HCT116 (cell line): Measurements from ENCODE around the gene DDX41. TPM values are rescaled to one million over a fixed set of nuclear protein-coding genes. Genes with fewer than 3 reads are reported as not detected.

ENCODE experiments used
- ATAC-seq: fragments of 200-7000 bp; cut with Tn5 transposase; 2 replicates; pipeline ENCODE4 v1.9.1; 2020; ENCODE audit warnings: mild to moderate bottlenecking, moderate library complexity
- BruUV-seq: library from RNA; stranded (reverse); fragments of 400-500 nt; replicated peaks from 2 replicates; lab custom pipeline; 2021; lab: Mats Ljungman, UMichigan
- CTCF ChIA-PET: fragments of 300-600 bp; sonication (Branson Sonifier 250); formaldehyde crosslinking; loops from one replicate; lab custom pipeline; 2021; ENCODE audit warnings: antibody characterized with exemption; lab: Charles Lee
- POLR2A ChIA-PET: fragments of 300-600, 350-600 bp; sonication (Branson Sonifier 250); formaldehyde crosslinking; loops from one replicate; lab custom pipeline; 2021; ENCODE audit warnings: antibody characterized with exemption; lab: Charles Lee
- RAD21 ChIA-PET, 2 experiments: fragments of 300-600 bp; sonication (Branson Sonifier 250); formaldehyde crosslinking; loops; one replicate each; lab custom pipeline; 2023; ENCODE audit warnings: low total read pairs in 2 of 2; ENCODE audit not compliant: uncharacterized antibody in 2 of 2, unreplicated experiment in 2 of 2, low non-redundant PET in 1 of 2; lab: Charles Lee
- DNase-seq: peaks from one replicate; pipeline ENCODE4 v3.0.0-alpha.2; 2010; ENCODE audit warnings: low read depth, low spot score
- H2AFZ ChIP-seq: fragments of 200-600 bp; shearing (Covaris generic), sonication (generic); 2 replicates; pipeline ENCODE4 v1.6.1; 2017; ENCODE audit warnings: low read depth, mixed run types, mixed read lengths, antibody characterized with exemption, low read length; ENCODE audit not compliant: poor library complexity, severe bottlenecking
- H3K27ac ChIP-seq: 2 replicates; pipeline ENCODE4 v1.5.1; 2012; ENCODE audit warnings: low read depth, low read length
- H3K27me3 ChIP-seq: fragments of 200-600 bp; sonication (generic); 2 replicates; pipeline ENCODE4 v1.6.1; 2016; ENCODE audit warnings: mixed run types, low read length, mixed read lengths; ENCODE audit not compliant: insufficient read depth
- H3K36me3 ChIP-seq, 2 experiments: fragments of 200-500 bp in 1 of 2; fragments of 200-600 bp in 1 of 2; sonication (Bioruptor generic) in 1 of 2; sonication (generic) in 1 of 2; 2 replicates each; pipeline versions ENCODE4 v1.5.1 to v1.6.1; 2014 to 2016; ENCODE audit warnings: low read length in 2 of 2, inconsistent platforms in 1 of 2, mixed read lengths in 1 of 2, mixed run types in 1 of 2; ENCODE audit not compliant: insufficient read depth in 2 of 2, control insufficient read depth in 1 of 2
- H3K4me1 ChIP-seq, 2 experiments: fragments of 200-600 bp in 1 of 2; sonication (generic) in 1 of 2; 2 replicates each; pipeline versions ENCODE4 v1.5.1 to v1.6.1; 2012 to 2017; ENCODE audit warnings: low read length in 2 of 2, inconsistent platforms in 1 of 2, mild to moderate bottlenecking in 1 of 2, mixed read lengths in 1 of 2, mixed run types in 1 of 2, moderate library complexity in 1 of 2; ENCODE audit not compliant: insufficient read depth in 2 of 2, control insufficient read depth in 1 of 2
- H3K4me2 ChIP-seq: fragments of 200-600 bp; sonication (generic); 2 replicates; pipeline ENCODE4 v1.6.1; 2017; ENCODE audit warnings: mixed run types, low read length, mixed read lengths
- H3K4me3 ChIP-seq, 2 experiments: fragments of 200-600 bp in 1 of 2; sonication (generic) in 1 of 2; replicated peaks in 1 of 2; 2 replicates each; pipeline ENCODE4 v1.5.1; 2011 to 2016; ENCODE audit warnings: low read length in 2 of 2, control low read depth in 1 of 2, low read depth in 1 of 2, mild to moderate bottlenecking in 1 of 2, mixed read lengths in 1 of 2, mixed run types in 1 of 2
- H3K79me2 ChIP-seq: fragments of 200-600 bp; sonication (generic); 2 replicates; pipeline ENCODE4 v1.6.1; 2017; ENCODE audit warnings: mild to moderate bottlenecking, mixed run types, low read length, moderate library complexity, mixed read lengths; ENCODE audit not compliant: insufficient read depth
- H3K9ac ChIP-seq: fragments of 200-600 bp; sonication (generic); 2 replicates; pipeline ENCODE4 v1.6.1; 2016; ENCODE audit warnings: low read length, mixed read lengths
- H3K9me2 ChIP-seq: fragments of 200-600 bp; sonication (generic), shearing (Covaris generic); 2 replicates; pipeline ENCODE4 v1.6.1; 2017; ENCODE audit warnings: mixed run types, mild to moderate bottlenecking, moderate library complexity; ENCODE audit not compliant: insufficient read depth
- H3K9me3 ChIP-seq, 2 experiments: fragments of 200-500 bp in 1 of 2; fragments of 200-600 bp in 1 of 2; sonication (Bioruptor generic) in 1 of 2; sonication (generic) in 1 of 2; 2 replicates each; pipeline ENCODE4 v1.6.1; 2014 to 2017; ENCODE audit warnings: low read length in 2 of 2, mixed read lengths in 2 of 2, inconsistent platforms in 1 of 2, low read depth in 1 of 2, mild to moderate bottlenecking in 1 of 2, mixed run types in 1 of 2, moderate library complexity in 1 of 2; ENCODE audit not compliant: control insufficient read depth in 1 of 2, insufficient read depth in 1 of 2
- H4K20me1 ChIP-seq: fragments of 200-600 bp; sonication (generic), shearing (Covaris generic); 2 replicates; pipeline ENCODE4 v1.6.1; 2017; ENCODE audit warnings: mixed run types, mild to moderate bottlenecking, moderate library complexity; ENCODE audit not compliant: insufficient read depth
- CBX3 ChIP-seq: IDR thresholded peaks from 2 replicates; pipeline ENCODE4 v1.6.1; 2012; ENCODE audit warnings: low read depth
- CTCF ChIP-seq, 3 experiments: fragments of 200-600 bp in 1 of 3; sonication (generic) in 1 of 3; IDR thresholded peaks in 2 of 3; conservative IDR thresholded peaks in 1 of 3; 2 replicates each; pipeline ENCODE4 v1.5.1; 2012 to 2017; ENCODE audit warnings: low read depth in 2 of 3, low read length in 2 of 3, antibody characterized with exemption in 1 of 3, borderline replicate concordance in 1 of 3, control low read depth in 1 of 3, mild to moderate bottlenecking in 1 of 3, mixed read lengths in 1 of 3, mixed run types in 1 of 3, moderate library complexity in 1 of 3; ENCODE audit not compliant: insufficient read depth in 1 of 3
- EGR1 ChIP-seq: IDR thresholded peaks from 2 replicates; pipeline ENCODE4 v1.6.1; 2012; ENCODE audit warnings: low read depth
- ELF1 ChIP-seq: IDR thresholded peaks from 2 replicates; pipeline ENCODE4 v1.6.1; 2012; ENCODE audit warnings: low read depth, borderline replicate concordance
- EZH2phosphoT487 ChIP-seq: fragments of 200-600 bp; IDR thresholded peaks from 2 replicates; pipeline ENCODE4 v1.6.1; 2018; ENCODE audit warnings: antibody characterized with exemption, borderline replicate concordance
- JUND ChIP-seq: IDR thresholded peaks from 2 replicates; pipeline ENCODE4 v1.6.1; 2012
- POLR2A ChIP-seq: IDR thresholded peaks from 2 replicates; pipeline ENCODE4 v1.7.0; 2011; ENCODE audit warnings: borderline replicate concordance; ENCODE audit not compliant: insufficient read depth, insufficient read length; ENCODE audit errors: extremely low read depth
- REST ChIP-seq: IDR thresholded peaks from 2 replicates; pipeline ENCODE4 v1.6.1; 2012; ENCODE audit warnings: low read depth
- SP1 ChIP-seq: IDR thresholded peaks from 2 replicates; pipeline ENCODE4 v1.6.1; 2012; ENCODE audit warnings: low read depth
- ZBTB33 ChIP-seq: IDR thresholded peaks from 2 replicates; pipeline ENCODE4 v1.6.1; 2011; ENCODE audit warnings: mild to moderate bottlenecking, low read length, moderate library complexity; ENCODE audit not compliant: insufficient replicate concordance; ENCODE audit errors: extremely low read depth
- ZNF274 ChIP-seq: fragments of 200-500 bp; sonication (Bioruptor generic); IDR thresholded peaks from 2 replicates; pipeline ENCODE4 v1.6.1; 2014; ENCODE audit warnings: mild to moderate bottlenecking, low read depth, low read length, inconsistent platforms
- intact Hi-C: fragments of 100-400 bp; cut with micrococcal nuclease; formaldehyde crosslinking; loops from 2 replicates; pipeline ENCODE4 v1.10.0; 2022
- total RNA-seq: library from RNA; stranded (reverse); gene quantifications from one replicate; pipeline ENCODE4 v1.2.1, GENCODE V29; 2021; ENCODE audit not compliant: unreplicated experiment

DDX41 gene
- total RNA-seq, 1 experiment from 2014 or later = 141 TPM

GRCh38 chr5:177547736-177548135, 31.0 kb upstream of the DDX41 start:
- TF ChIP-seq REST (no peak), ZNF274 (no peak), ZBTB33 (no peak), ELF1 (no peak), JUND (no peak), CBX3 (no peak), EZH2phosphoT487 (no peak), EGR1 (no peak), POLR2A (no peak), SP1 (no peak), CTCF (IDR thresholded peaks at IDR 0.05 in 2 of 3, conservative IDR thresholded peaks at IDR 0.05 in 1 of 3; ENCODE audit: borderline replicate concordance in 1 of 3, insufficient read depth in 1 of 3, low read depth in 2 of 3, low read length in 2 of 3) (no peak)
- H2AFZ ChIP-seq = no peak overlapping the region
- ChIA-PET POLR2A (no interaction called here), CTCF (no interaction called here), RAD21 (no interaction called here)
- no peak overlapping the region for H3K27ac ChIP-seq
- no peaks in the 10 kb centered on the region for H3K27me3 ChIP-seq
- intact Hi-C loops = no loop called here
- H3K9me2 ChIP-seq = no peaks in the 10 kb centered on the region
- no peak overlapping the region for H3K4me2 ChIP-seq
- no peaks in the 10 kb centered on the region for H3K9me3 ChIP-seq
- no peak overlapping the region for H3K9ac ChIP-seq
- BruUV-seq = no TSS peak
- peaks cover 74% of the 10 kb centered on the region for H3K79me2 ChIP-seq
- H4K20me1 ChIP-seq = no peaks in the 10 kb centered on the region
- DNase-seq = no peak
- no peak for ATAC-seq
- H3K36me3 ChIP-seq = peaks cover 0 to 4% of the 10 kb centered on the region in 2 experiments; a peak in 1 of 4 replicates
- H3K4me1 ChIP-seq = peaks cover under 1 to 7% of the 10 kb centered on the region in 2 experiments; a peak in 3 of 4 replicates
- no peak overlapping the region for H3K4me3 ChIP-seq
